HG03175 (cell line): Measurements from ENCODE around the gene SLAMF1.
"Not testable (repeated sequence)": the region's sequence is repeated elsewhere in the genome, so short reads cannot be mapped to it uniquely, and the experiment has no call there.

Experiments used
- ATAC-seq: cut with Tn5 transposase; IDR thresholded peaks from one replicate; pipeline ENCODE4 v1.9.1; 2021; ENCODE audit warnings: mild to moderate bottlenecking, moderate library complexity; ENCODE audit not compliant: unreplicated experiment

Gene SLAMF1

GRCh38 chr1:160607011-160607671, 39.7 kb downstream of the SLAMF1 start:
- peak; percentile 84 for ATAC-seq

- ATAC-seq = no peak
Observed at GRCh38 chr1:160606611-160607010, 40.2 kb downstream of the SLAMF1 start.

- ATAC-seq = no peak
Observed at GRCh38 chr1:160605792-160606479, 40.9 kb downstream of the SLAMF1 start.

- ATAC-seq = no peak
Observed at GRCh38 chr1:160605205-160605604, 41.6 kb downstream of the SLAMF1 start.

GRCh38 chr1:160597705-160598104, 49.1 kb downstream of the SLAMF1 start:
- no peak for ATAC-seq

- ATAC-seq = no peak
Observed at GRCh38 chr1:160597051-160597450, 49.8 kb downstream of the SLAMF1 start.

- no peak for ATAC-seq
Observed at GRCh38 chr1:160590488-160590887, 56.4 kb downstream of the SLAMF1 start.

GRCh38 chr1:160588468-160588867, 58.4 kb downstream of the SLAMF1 start:
- no peak for ATAC-seq

- ATAC-seq = no peak
Observed at GRCh38 chr1:160584784-160585183, 62.1 kb downstream of the SLAMF1 start.

GRCh38 chr1:160582976-160583375, 63.9 kb downstream of the SLAMF1 start:
- ATAC-seq = not testable (repeated sequence)

GRCh38 chr1:160581961-160582360, 64.9 kb downstream of the SLAMF1 start:
- ATAC-seq = no peak

GRCh38 chr1:160580221-160580812, 66.5 kb downstream of the SLAMF1 start:
- ATAC-seq = no peak

GRCh38 chr1:160579216-160579701, 67.6 kb downstream of the SLAMF1 start, which contains the start of gene CD84:
TSS of gene CD84 (minus strand) at chr1:160579496. CDS start at chr1:160579437, 59 bp downstream.
- ATAC-seq = no peak

- no peak for ATAC-seq
Observed at GRCh38 chr1:160578525-160579191, 68.2 kb downstream of the SLAMF1 start.

- no peak for ATAC-seq
Observed at GRCh38 chr1:160578175-160578524, 68.7 kb downstream of the SLAMF1 start.

- ATAC-seq = no peak
Observed at GRCh38 chr1:160577671-160578070, 69.2 kb downstream of the SLAMF1 start.

- no peak for ATAC-seq
Observed at GRCh38 chr1:160576884-160577283, 70.0 kb downstream of the SLAMF1 start.

- no peak for ATAC-seq
Observed at GRCh38 chr1:160576390-160576789, 70.5 kb downstream of the SLAMF1 start.

GRCh38 chr1:160575112-160575664, 71.7 kb downstream of the SLAMF1 start:
- no peak for ATAC-seq

- no peak for ATAC-seq
Observed at GRCh38 chr1:160570840-160571239, 76.0 kb downstream of the SLAMF1 start.

GRCh38 chr1:160569806-160570205, 77.0 kb downstream of the SLAMF1 start:
- no peak for ATAC-seq
